Suprapubic skin (tissue), 4 donors: ENCODE data around the gene FITM2. TPM values are rescaled to one million over a fixed set of nuclear protein-coding genes. Genes with fewer than 3 reads are reported as not detected.

Source experiments
- DNase-seq, 2 donors: peaks; one replicate each; pipeline ENCODE4 v3.0.0-alpha.2; 2019; ENCODE audit warnings: low spot score in 2 of 2
- H3K27ac ChIP-seq: fragments of 200-600 bp; sonication (generic); one replicate; pipeline ENCODE4 v1.5.1; 2019
- H3K27me3 ChIP-seq: fragments of 200-600 bp; sonication (generic); one replicate; pipeline ENCODE4 v1.5.1; 2019
- H3K36me3 ChIP-seq: fragments of 200-600 bp; sonication (generic); one replicate; pipeline ENCODE4 v1.5.1; 2019
- H3K4me1 ChIP-seq: fragments of 200-600 bp; sonication (generic); one replicate; pipeline ENCODE4 v1.5.1; 2019
- H3K4me3 ChIP-seq: fragments of 200-600 bp; sonication (generic); one replicate; pipeline ENCODE4 v1.5.1; 2019; ENCODE audit warnings: mild to moderate bottlenecking
- H3K9me3 ChIP-seq: fragments of 200-600 bp; sonication (generic); one replicate; pipeline ENCODE4 v1.5.1; 2019
- EP300 ChIP-seq: sonication (generic); formaldehyde crosslinking; IDR thresholded peaks from one replicate; pipeline ENCODE4 v1.6.1; 2017; ENCODE audit warnings: antibody characterized with exemption
- POLR2A ChIP-seq, 2 donors: fragments of 450-650 bp; IDR thresholded peaks; one replicate each; pipeline ENCODE4 v1.6.1; 2017; ENCODE audit warnings: antibody characterized with exemption in 2 of 2, mild to moderate bottlenecking in 2 of 2, moderate library complexity in 2 of 2
- POLR2AphosphoS5 ChIP-seq, 3 donors: sonication (generic); formaldehyde crosslinking; IDR thresholded peaks; one replicate each; pipeline ENCODE4 v1.6.1; 2017; ENCODE audit warnings: antibody characterized with exemption in 3 of 3
- WGBS: methylation state at CpG from one replicate; pipeline ENCODE4 v1.1.5; 2018; 5-methylcytosine and 5-hydroxymethylcytosine counted together
- total RNA-seq, 4 donors: library from RNA; depleted of rRNA; stranded (reverse); fragments of >200 nt; gene quantifications; one replicate each; pipeline ENCODE4 v1.1.0, GENCODE V29; 2016
- TF ChIP-seq, protein P1 (sequence below), 2 donors: fragments of 200-600 bp in 1 of 2; fragments of 450-650 bp in 1 of 2; sonication (generic) in 1 of 2; IDR thresholded peaks; one replicate each; pipeline ENCODE4 v1.5.1; 2016 to 2019; ENCODE audit warnings: antibody characterized with exemption in 2 of 2, mild to moderate bottlenecking in 1 of 2, moderate library complexity in 1 of 2

The FITM2 gene
- total RNA-seq, 4 donors from 2014 or later, result 10.4 to 15.9 (median 13.2) TPM

DNA sequence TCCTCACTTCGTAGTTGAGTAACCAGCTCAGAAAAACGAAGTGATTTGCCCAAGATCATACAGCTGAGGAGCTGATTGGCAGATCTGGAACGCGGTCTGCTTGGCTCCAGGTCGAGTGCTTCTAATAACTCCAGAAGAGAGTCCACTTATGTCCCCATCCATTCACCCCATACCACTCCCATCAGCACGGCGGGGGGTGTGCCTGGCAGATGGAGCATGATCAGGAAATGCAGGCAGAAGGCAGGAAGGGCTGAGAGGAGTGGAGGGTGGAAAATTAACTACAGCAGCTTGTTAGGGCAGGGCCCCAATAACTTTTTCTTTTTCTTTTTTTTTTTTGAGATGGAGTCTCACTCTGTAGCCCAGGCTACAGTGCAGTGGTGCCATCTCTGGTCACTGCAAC, 15.0 kb downstream of the FITM2 start:
- H3K4me1 ChIP-seq, result no peaks in the 10 kb centered on the region
- no peaks in the 10 kb centered on the region for H3K27me3 ChIP-seq
- no peaks in the 10 kb centered on the region for H3K9me3 ChIP-seq
- no peak for DNase-seq
- H3K4me3 ChIP-seq, result no peak overlapping the region
- 81% methylated on average over 7 of the region's 7 CpGs for WGBS
- TF ChIP-seq POLR2AphosphoS5 (IDR thresholded peaks at IDR 0.05) (no peak), POLR2A (IDR thresholded peaks at IDR 0.05) (no peak), EP300 (no peak)
- TF ChIP-seq, protein P1, sequence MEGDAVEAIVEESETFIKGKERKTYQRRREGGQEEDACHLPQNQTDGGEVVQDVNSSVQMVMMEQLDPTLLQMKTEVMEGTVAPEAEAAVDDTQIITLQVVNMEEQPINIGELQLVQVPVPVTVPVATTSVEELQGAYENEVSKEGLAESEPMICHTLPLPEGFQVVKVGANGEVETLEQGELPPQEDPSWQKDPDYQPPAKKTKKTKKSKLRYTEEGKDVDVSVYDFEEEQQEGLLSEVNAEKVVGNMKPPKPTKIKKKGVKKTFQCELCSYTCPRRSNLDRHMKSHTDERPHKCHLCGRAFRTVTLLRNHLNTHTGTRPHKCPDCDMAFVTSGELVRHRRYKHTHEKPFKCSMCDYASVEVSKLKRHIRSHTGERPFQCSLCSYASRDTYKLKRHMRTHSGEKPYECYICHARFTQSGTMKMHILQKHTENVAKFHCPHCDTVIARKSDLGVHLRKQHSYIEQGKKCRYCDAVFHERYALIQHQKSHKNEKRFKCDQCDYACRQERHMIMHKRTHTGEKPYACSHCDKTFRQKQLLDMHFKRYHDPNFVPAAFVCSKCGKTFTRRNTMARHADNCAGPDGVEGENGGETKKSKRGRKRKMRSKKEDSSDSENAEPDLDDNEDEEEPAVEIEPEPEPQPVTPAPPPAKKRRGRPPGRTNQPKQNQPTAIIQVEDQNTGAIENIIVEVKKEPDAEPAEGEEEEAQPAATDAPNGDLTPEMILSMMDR (IDR thresholded peaks at IDR 0.05), result no peak
- no peak overlapping the region for H3K27ac ChIP-seq
- H3K36me3 ChIP-seq, result no peaks in the 10 kb centered on the region

DNA sequence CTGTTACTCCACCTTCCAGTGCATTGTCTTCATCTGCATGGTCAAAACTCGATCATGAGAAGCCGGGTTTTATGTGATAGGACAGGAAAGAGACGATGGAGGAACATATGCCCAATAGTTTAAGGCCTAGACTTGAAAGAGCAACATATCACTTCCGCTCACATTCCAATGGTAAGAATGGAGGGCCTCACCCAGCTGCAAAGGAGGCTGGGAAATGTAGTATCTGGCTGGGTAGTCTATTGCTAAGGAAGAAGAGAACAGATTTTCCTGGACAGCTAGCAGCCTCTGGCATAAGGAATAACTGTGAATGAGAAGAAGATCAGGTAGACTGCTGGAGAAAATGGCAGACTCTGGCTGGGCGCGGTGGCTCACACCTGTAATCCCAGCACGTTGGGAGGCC, 19.2 kb downstream of the FITM2 start:
- H3K9me3 ChIP-seq, result no peaks in the 10 kb centered on the region
- peaks cover 3% of the 10 kb centered on the region for H3K36me3 ChIP-seq
- H3K4me3 ChIP-seq, result no peak overlapping the region
- no peaks in the 10 kb centered on the region for H3K27me3 ChIP-seq
- WGBS, result 92% methylated on average over 7 of the region's 7 CpGs
- no peak for DNase-seq
- H3K27ac ChIP-seq, result no peak overlapping the region
- no peaks in the 10 kb centered on the region for H3K4me1 ChIP-seq
- TF ChIP-seq POLR2A (IDR thresholded peaks at IDR 0.05), result no peak
- TF ChIP-seq, protein P1 (IDR thresholded peaks at IDR 0.05), result no peak
- TF ChIP-seq EP300, result no peak
- no peak for TF ChIP-seq POLR2AphosphoS5 (IDR thresholded peaks at IDR 0.05)

DNA sequence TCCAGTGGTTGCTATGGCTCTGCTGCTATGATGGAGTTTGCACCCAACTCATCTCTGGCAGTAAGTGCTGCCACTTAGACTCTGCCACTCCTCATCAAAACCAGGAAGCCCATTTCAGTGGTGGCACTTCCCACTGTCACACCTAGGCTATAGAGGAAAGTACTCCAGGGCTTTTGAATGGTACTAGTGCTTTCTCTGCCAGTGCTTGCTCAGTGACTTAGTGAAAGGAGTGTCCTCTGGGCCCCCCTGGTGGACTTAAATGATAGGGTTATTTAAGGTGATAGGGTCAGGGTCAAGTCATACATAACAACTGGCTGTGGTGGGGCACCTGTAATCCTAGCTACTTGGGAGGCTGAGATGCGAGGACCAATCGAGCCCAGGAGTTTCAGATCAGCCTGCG, 22.8 kb downstream of the FITM2 start:
- no peak for DNase-seq
- no peak overlapping the region for H3K27ac ChIP-seq
- H3K9me3 ChIP-seq, result no peaks in the 10 kb centered on the region
- TF ChIP-seq, protein P1 (IDR thresholded peaks at IDR 0.05), result no peak
- TF ChIP-seq POLR2A (IDR thresholded peaks at IDR 0.05), result no peak
- no peak for TF ChIP-seq EP300
- WGBS, result 94% methylated on average over 3 of the region's 3 CpGs
- no peaks in the 10 kb centered on the region for H3K4me1 ChIP-seq
- peaks cover 3% of the 10 kb centered on the region for H3K36me3 ChIP-seq
- no peaks in the 10 kb centered on the region for H3K27me3 ChIP-seq
- H3K4me3 ChIP-seq, result no peak overlapping the region

DNA sequence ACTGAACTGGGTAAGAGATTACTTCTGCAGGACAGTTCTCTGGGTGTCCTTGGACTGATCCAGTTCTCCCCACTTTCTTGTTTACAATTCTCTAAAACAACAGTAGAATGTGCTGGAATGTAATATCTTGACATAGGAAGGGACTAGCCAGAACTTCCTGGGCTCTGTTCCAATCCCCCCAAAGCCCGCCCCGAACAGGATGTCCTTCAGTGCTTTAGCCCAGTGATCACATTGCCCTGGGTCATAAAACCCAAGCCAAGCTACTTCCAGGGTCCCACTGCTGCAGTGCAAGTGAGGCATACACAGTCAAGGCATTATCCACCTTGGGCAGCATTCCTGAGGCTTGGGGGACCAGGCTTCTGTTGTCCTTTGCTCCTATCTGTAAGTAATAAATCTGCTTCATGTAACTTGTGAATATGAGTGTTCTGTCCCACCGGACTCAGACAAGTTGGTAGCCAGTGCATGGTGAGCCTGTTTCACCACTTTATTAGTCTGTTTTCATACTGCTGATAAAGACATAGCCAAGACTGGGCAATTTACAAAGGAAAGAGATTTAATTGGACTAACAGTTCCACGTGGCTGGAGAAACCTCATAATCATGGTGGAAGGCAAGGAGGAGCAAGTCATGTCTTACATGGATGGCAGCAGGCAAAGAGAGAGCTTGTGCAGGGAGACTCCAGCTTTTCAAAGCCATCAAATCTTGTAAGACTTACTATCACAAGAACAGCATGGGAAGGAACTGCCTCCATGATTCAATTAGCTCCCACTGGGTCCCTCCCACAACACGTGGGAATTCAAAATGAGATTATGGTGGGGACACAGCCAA, 23.5 kb downstream of the FITM2 start:
- TF ChIP-seq EP300 (no peak), POLR2AphosphoS5 (IDR thresholded peaks at IDR 0.05) (no peak), POLR2A (IDR thresholded peaks at IDR 0.05) (no peak)
- TF ChIP-seq, protein P1 (IDR thresholded peaks at IDR 0.05), result no peak
- Histone ChIP-seq H3K9me3 (no peaks in the 10 kb centered on the region), H3K27me3 (no peaks in the 10 kb centered on the region), H3K27ac (no peak overlapping the region), H3K4me1 (no peaks in the 10 kb centered on the region), H3K4me3 (no peak overlapping the region), H3K36me3 (peaks cover 3% of the 10 kb centered on the region)
- WGBS, result 88% methylated on average over 5 of the region's 5 CpGs
- no peak for DNase-seq

DNA sequence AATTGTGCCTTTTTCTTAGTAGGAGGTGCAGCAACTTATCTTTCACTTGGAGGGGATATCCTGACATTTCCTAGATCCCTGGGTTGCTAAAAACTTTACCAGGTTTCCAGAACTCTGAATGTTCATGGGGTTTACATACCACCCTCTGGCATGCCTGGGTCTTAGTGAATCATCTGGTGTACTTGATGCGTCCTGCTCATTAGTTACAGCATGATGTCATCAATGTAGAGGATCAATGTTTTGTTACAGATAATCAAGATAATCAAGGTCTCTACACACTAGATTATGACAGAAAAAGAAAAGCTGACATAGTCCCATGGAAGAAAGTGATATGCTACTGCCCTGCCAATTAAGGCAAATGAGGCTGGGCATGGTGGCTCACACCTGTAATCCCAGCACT, 27.0 kb downstream of the FITM2 start:
- TF ChIP-seq POLR2A (IDR thresholded peaks at IDR 0.05), result no peak
- TF ChIP-seq, protein P1 (IDR thresholded peaks at IDR 0.05), result no peak
- TF ChIP-seq POLR2AphosphoS5 (IDR thresholded peaks at IDR 0.05), result no peak
- no peak for TF ChIP-seq EP300
- H3K9me3 ChIP-seq, result no peaks in the 10 kb centered on the region
- H3K4me1 ChIP-seq, result no peaks in the 10 kb centered on the region
- 95% methylated on average over 1 of the region's 1 CpG for WGBS
- DNase-seq, result no peak
- no peak overlapping the region for H3K27ac ChIP-seq
- H3K4me3 ChIP-seq, result no peak overlapping the region
- no peaks in the 10 kb centered on the region for H3K27me3 ChIP-seq
- no peaks in the 10 kb centered on the region for H3K36me3 ChIP-seq
